Liver (tissue), 9 donors: ENCODE measurements around the gene CDCA5. TPM values are rescaled to one million over a fixed set of nuclear protein-coding genes. Genes with fewer than 3 reads are reported as not detected.

Source experiments
- DNase-seq: peaks from one replicate; pipeline ENCODE4 v3.0.0-alpha.2; 2017; ENCODE audit warnings: low spot score
- H3K27ac ChIP-seq, 2 donors: one replicate each; pipeline ENCODE4 v1.7.0; 2013; ENCODE audit warnings: inconsistent platforms in 2 of 2, low read length in 2 of 2, control low read depth in 1 of 2, low read depth in 1 of 2, mild to moderate bottlenecking in 1 of 2
- H3K27me3 ChIP-seq, 4 donors: one replicate each; pipeline versions ENCODE4 v1.6.1 to v1.7.0; 2013; ENCODE audit warnings: low read length in 3 of 4, inconsistent platforms in 1 of 4, mild to moderate bottlenecking in 1 of 4, moderate library complexity in 1 of 4; ENCODE audit not compliant: control insufficient read depth in 4 of 4, insufficient read depth in 4 of 4
- H3K36me3 ChIP-seq, 4 donors: one replicate each; pipeline versions ENCODE4 v1.6.1 to v1.7.0; 2013; ENCODE audit warnings: low read length in 3 of 4, mild to moderate bottlenecking in 3 of 4, low read depth in 1 of 4, moderate library complexity in 1 of 4; ENCODE audit not compliant: control insufficient read depth in 4 of 4, insufficient read depth in 3 of 4
- H3K4me1 ChIP-seq, 4 donors: one replicate each; pipeline versions ENCODE4 v1.6.1 to v1.7.0; 2013; ENCODE audit warnings: low read length in 3 of 4, mild to moderate bottlenecking in 3 of 4, moderate library complexity in 1 of 4; ENCODE audit not compliant: control insufficient read depth in 4 of 4, insufficient read depth in 4 of 4
- H3K4me3 ChIP-seq, 3 donors: one replicate each; pipeline versions ENCODE4 v1.6.1 to v1.7.0; 2013; ENCODE audit warnings: low read length in 3 of 3, control low read depth in 1 of 3, low read depth in 1 of 3, mild to moderate bottlenecking in 1 of 3
- H3K9ac ChIP-seq, 2 donors: one replicate each; pipeline ENCODE4 v1.7.0; 2013; ENCODE audit warnings: low read length in 2 of 2, mild to moderate bottlenecking in 2 of 2, moderate library complexity in 2 of 2, control low read depth in 1 of 2, low read depth in 1 of 2
- H3K9me3 ChIP-seq, 4 donors: one replicate each; pipeline versions ENCODE4 v1.6.1 to v1.7.0; 2013; ENCODE audit warnings: low read length in 3 of 4; ENCODE audit not compliant: control insufficient read depth in 4 of 4
- EGR1 ChIP-seq, 2 donors: IDR thresholded peaks; 2 replicates each; pipeline ENCODE4 v1.6.1; 2016 to 2018; ENCODE audit warnings: antibody characterized with exemption in 2 of 2, low read depth in 2 of 2
- FOXA1 ChIP-seq: IDR thresholded peaks from 2 replicates; pipeline ENCODE4 v1.6.1; 2016; ENCODE audit warnings: antibody characterized with exemption
- FOXA2 ChIP-seq: IDR thresholded peaks from 2 replicates; pipeline ENCODE4 v1.6.1; 2016; ENCODE audit warnings: antibody characterized with exemption
- GABPA ChIP-seq, 2 donors: IDR thresholded peaks in 1 of 2; conservative IDR thresholded peaks in 1 of 2; 2 replicates each; pipeline ENCODE4 v1.6.1; 2016; ENCODE audit warnings: antibody characterized with exemption in 2 of 2, mild to moderate bottlenecking in 1 of 2, moderate library complexity in 1 of 2
- HNF4A ChIP-seq, 2 donors: conservative IDR thresholded peaks; 2 replicates each; pipeline ENCODE4 v1.6.1; 2016; ENCODE audit warnings: antibody characterized with exemption in 2 of 2, mild to moderate bottlenecking in 2 of 2
- HNF4G ChIP-seq: IDR thresholded peaks from 2 replicates; pipeline ENCODE4 v1.6.1; 2016; ENCODE audit warnings: antibody characterized with exemption
- JUND ChIP-seq, 2 donors: IDR thresholded peaks; 2 replicates each; pipeline ENCODE4 v1.6.1; 2016; ENCODE audit warnings: antibody characterized with exemption in 2 of 2
- MAX ChIP-seq: IDR thresholded peaks from 2 replicates; pipeline ENCODE4 v1.6.1; 2016; ENCODE audit warnings: antibody characterized with exemption
- NR2F2 ChIP-seq: IDR thresholded peaks from 2 replicates; pipeline ENCODE4 v1.6.1; 2016; ENCODE audit warnings: antibody characterized with exemption
- RAD21 ChIP-seq, 2 donors: IDR thresholded peaks; 2 replicates each; pipeline ENCODE4 v1.6.1; 2016; ENCODE audit warnings: antibody characterized with exemption in 2 of 2, mild to moderate bottlenecking in 2 of 2
- REST ChIP-seq: IDR thresholded peaks from 2 replicates; pipeline ENCODE4 v1.6.1; 2016; ENCODE audit warnings: antibody characterized with exemption, mild to moderate bottlenecking
- RXRA ChIP-seq, 2 donors: IDR thresholded peaks; 2 replicates each; pipeline ENCODE4 v1.6.1; 2017 to 2018; ENCODE audit warnings: antibody characterized with exemption in 2 of 2, mild to moderate bottlenecking in 1 of 2
- SP1 ChIP-seq: IDR thresholded peaks from 2 replicates; pipeline ENCODE4 v1.6.1; 2018; ENCODE audit warnings: antibody characterized with exemption, mild to moderate bottlenecking
- TAF1 ChIP-seq: conservative IDR thresholded peaks from 2 replicates; pipeline ENCODE4 v1.6.1; 2016; ENCODE audit warnings: antibody characterized with exemption, mild to moderate bottlenecking
- YY1 ChIP-seq: IDR thresholded peaks from 2 replicates; pipeline ENCODE4 v1.6.1; 2016; ENCODE audit warnings: antibody characterized with exemption, mild to moderate bottlenecking
- WGBS: extraction: QIAGEN DNeasy Blood & Tissue Kit; methylation state at CpG from one replicate; pipeline ENCODE4 v1.1.7; 2013; 5-methylcytosine and 5-hydroxymethylcytosine counted together
- polyA plus RNA-seq, 2 donors: library from polyadenylated mRNA; stranded (reverse) in 1 of 2; unstranded in 1 of 2; fragments of 200-250 nt in 1 of 2; fragments of >200 nt in 1 of 2; fragmentation: Nextera tagmentation in 1 of 2; extraction: Ambion mirVana in 1 of 2; gene quantifications; one replicate each; pipeline versions ENCODE4 v1.2.1 to v1.2.3, GENCODE V29; 2013 to 2015
- total RNA-seq, 2 donors: library from RNA; depleted of rRNA; stranded (reverse); fragments of >200 nt; gene quantifications; one replicate each; pipeline ENCODE4 v1.2.3, GENCODE V29; 2014
- TF ChIP-seq, protein P1 (sequence below): fragments of 150-350 bp; IDR thresholded peaks from 2 replicates; pipeline ENCODE4 v1.5.1; 2017; ENCODE audit warnings: improper control_type of control experiment, low read depth, low read length; ENCODE audit not compliant: missing input control
- TF ChIP-seq, protein P2 (sequence below): IDR thresholded peaks from 2 replicates; pipeline ENCODE4 v1.6.1; 2016; ENCODE audit warnings: antibody characterized with exemption
- TF ChIP-seq, protein P3 (sequence below): IDR thresholded peaks from 2 replicates; pipeline ENCODE4 v1.6.1; 2016; ENCODE audit warnings: antibody characterized with exemption
- donor health status: healthy.
- donor health status: healthy.
- donor health status: healthy.
- donor health status: healthy.
- donor health status: healthy.

Gene CDCA5
- total and polyA plus RNA-seq, 4 donors: 0.17 to 12.0 (median 1.7) TPM

GRCh38 chr11:65095974-65096806, 12.3 kb upstream of the CDCA5 start, which contains the start of gene VPS51:
Gene VPS51 (plus strand): TSS chr11:65096214. CDS start chr11:65096251, 37 bp downstream.
- Histone ChIP-seq H3K27me3 (no peaks in the 10 kb centered on the region), H3K9ac (peak within 1 kb of the TSS; percentile 31 to 55), H3K4me3 (peak within 1 kb of the TSS; percentile 72 to 85 (median 80)), H3K9me3 (no peaks in the 10 kb centered on the region), H3K36me3 (peaks cover 0 to 6% (median 0%) of the 10 kb centered on the region in 4 donors), H3K27ac (peak within 1 kb of the TSS; percentile 82 to 88), H3K4me1 (peaks cover 2 to 18% (median 17%) of the 10 kb centered on the region in 4 donors)
- peak; percentile 78 for TF ChIP-seq MAX
- TF ChIP-seq HNF4A (conservative IDR thresholded peaks at IDR 0.05): peak; percentile 66 to 76
- TF ChIP-seq HNF4G: peak; percentile 51
- TF ChIP-seq GABPA (IDR thresholded peaks at IDR 0.05 in 1 of 2, conservative IDR thresholded peaks at IDR 0.05 in 1 of 2): peak; percentile 96 to 98
- TF ChIP-seq, protein P1, sequence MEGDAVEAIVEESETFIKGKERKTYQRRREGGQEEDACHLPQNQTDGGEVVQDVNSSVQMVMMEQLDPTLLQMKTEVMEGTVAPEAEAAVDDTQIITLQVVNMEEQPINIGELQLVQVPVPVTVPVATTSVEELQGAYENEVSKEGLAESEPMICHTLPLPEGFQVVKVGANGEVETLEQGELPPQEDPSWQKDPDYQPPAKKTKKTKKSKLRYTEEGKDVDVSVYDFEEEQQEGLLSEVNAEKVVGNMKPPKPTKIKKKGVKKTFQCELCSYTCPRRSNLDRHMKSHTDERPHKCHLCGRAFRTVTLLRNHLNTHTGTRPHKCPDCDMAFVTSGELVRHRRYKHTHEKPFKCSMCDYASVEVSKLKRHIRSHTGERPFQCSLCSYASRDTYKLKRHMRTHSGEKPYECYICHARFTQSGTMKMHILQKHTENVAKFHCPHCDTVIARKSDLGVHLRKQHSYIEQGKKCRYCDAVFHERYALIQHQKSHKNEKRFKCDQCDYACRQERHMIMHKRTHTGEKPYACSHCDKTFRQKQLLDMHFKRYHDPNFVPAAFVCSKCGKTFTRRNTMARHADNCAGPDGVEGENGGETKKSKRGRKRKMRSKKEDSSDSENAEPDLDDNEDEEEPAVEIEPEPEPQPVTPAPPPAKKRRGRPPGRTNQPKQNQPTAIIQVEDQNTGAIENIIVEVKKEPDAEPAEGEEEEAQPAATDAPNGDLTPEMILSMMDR: no peak
- peak; percentile 21 to 31 for TF ChIP-seq EGR1 (IDR thresholded peaks at IDR 0.05; ENCODE audit: low read depth in 2 of 2)
- TF ChIP-seq REST: peak; percentile 68
- TF ChIP-seq NR2F2: peak; percentile 62
- peak; percentile 70 for TF ChIP-seq SP1
- TF ChIP-seq FOXA1: peak; percentile 72
- TF ChIP-seq FOXA2: peak; percentile 41
- TF ChIP-seq RXRA (IDR thresholded peaks at IDR 0.05): peak; percentile 68 to 78
- TF ChIP-seq, protein P2, sequence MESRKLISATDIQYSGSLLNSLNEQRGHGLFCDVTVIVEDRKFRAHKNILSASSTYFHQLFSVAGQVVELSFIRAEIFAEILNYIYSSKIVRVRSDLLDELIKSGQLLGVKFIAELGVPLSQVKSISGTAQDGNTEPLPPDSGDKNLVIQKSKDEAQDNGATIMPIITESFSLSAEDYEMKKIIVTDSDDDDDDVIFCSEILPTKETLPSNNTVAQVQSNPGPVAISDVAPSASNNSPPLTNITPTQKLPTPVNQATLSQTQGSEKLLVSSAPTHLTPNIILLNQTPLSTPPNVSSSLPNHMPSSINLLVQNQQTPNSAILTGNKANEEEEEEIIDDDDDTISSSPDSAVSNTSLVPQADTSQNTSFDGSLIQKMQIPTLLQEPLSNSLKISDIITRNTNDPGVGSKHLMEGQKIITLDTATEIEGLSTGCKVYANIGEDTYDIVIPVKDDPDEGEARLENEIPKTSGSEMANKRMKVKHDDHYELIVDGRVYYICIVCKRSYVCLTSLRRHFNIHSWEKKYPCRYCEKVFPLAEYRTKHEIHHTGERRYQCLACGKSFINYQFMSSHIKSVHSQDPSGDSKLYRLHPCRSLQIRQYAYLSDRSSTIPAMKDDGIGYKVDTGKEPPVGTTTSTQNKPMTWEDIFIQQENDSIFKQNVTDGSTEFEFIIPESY: peak; percentile 79
- TF ChIP-seq JUND (IDR thresholded peaks at IDR 0.05): peak in 1 of 2 donors; percentile 51
- TF ChIP-seq YY1: peak; percentile 96
- peak; percentile 64 for TF ChIP-seq TAF1
- TF ChIP-seq, protein P3, sequence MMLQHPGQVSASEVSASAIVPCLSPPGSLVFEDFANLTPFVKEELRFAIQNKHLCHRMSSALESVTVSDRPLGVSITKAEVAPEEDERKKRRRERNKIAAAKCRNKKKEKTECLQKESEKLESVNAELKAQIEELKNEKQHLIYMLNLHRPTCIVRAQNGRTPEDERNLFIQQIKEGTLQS: peak; percentile 63
- TF ChIP-seq RAD21 (IDR thresholded peaks at IDR 0.05): peak in 1 of 2 donors; percentile 34
- peak; percentile 94 for DNase-seq
- under 1% methylated on average over 52 of the region's 52 CpGs for WGBS
